Measurements from ENCODE around the gene VPS29.
"Not testable (repeated sequence)": the region's sequence is repeated elsewhere in the genome, so short reads cannot be mapped to it uniquely, and the experiment has no call there.

Gene VPS29

GRCh38 chr12:110501752-110502738 is at the start of gene VPS29, which contains the start of gene RAD9B:
VPS29 (minus strand) TSS chr12:110502111; CDS start chr12:110502051, 60 bp downstream.
RAD9B (plus strand) TSS chr12:110502331; CDS start chr12:110502338, 7 bp downstream.
- peak; percentile 97 to 98 for DNase-seq

DNA sequence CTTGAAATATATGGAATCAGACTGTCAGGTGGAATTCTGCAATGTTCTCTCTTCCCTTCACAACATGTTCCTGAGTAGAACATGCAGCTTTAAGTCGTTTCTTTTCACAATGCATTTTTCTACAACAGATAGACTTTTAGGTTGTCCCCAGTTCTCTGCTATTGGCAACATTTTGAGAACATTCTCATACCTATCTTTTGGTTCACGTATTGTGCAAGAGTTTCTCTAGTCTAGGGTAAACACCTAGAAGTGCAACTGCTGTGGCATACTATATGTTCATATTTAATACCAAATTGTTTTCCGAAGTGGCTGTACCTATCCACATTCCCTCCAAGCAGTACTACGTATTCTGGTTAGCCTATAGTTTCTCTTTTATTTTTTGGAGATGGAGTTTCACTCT is 49.1 kb upstream of the VPS29 start:
- no peak for DNase-seq

GRCh38 chr12:110549716-110550115 is 47.8 kb upstream of the VPS29 start:
- no peak for DNase-seq

DNA sequence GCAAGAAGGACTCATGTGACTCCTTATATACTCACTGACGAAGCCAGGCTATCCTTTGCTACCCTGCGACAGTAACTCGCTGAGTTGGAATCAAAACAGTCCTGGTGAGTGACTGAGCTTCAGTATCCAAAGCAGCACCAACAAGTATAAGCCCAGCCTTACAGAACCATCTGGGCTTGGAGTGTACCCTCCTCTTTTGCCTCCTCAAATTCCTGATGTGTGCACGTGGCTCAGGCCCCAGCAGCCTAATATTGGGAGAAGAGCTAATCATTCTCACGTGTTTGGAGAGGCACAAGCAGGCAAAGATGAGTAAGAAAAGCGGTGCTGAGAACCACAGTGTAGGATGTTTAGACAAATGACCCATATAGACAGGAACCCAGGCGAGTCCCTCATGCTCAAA is 46.8 kb upstream of the VPS29 start:
- no peak for DNase-seq

DNA sequence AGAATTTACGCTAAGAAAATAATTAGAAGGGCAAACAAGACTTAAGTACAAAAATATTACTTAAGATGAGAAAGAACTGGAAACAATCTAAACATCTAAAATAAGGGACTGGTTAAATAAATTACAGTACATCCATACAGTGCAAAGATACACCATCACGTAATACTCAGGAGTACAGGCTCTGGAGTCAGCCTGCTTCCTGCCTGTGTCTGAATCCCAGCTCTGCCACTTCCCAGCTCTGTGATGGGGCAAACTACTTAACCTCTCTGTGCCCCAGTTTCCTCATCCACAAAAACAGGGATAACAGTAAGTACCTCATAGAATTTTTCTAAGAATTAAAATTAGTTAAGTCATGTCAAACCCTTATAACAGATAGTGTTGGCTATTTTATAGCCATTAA is 45.2 kb upstream of the VPS29 start:
- no peak for DNase-seq

DNA sequence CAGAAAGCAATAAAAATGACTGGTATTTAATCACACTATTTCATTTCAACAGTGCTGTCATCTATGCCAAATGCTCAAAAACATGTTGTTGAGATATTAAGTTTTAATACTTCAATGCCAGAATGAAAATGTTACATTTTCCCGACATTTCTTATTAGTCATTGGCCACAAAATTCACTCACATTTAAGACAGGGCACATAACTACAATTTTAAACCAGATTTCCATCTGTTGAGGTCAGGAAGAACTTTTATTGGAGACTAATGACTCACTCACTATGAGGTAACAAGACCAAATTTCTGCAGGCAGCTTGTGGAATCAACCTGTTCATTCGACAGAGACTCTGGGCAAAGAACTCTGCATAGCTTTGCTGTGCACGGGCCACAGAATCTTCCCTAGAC is 44.4 kb upstream of the VPS29 start:
- DNase-seq = no peak

GRCh38 chr12:110545812-110546211 is 43.9 kb upstream of the VPS29 start:
- DNase-seq = no peak

- DNase-seq = not testable (repeated sequence)
Measured at GRCh38 chr12:110545259-110545658, 43.3 kb upstream of the VPS29 start.

DNA sequence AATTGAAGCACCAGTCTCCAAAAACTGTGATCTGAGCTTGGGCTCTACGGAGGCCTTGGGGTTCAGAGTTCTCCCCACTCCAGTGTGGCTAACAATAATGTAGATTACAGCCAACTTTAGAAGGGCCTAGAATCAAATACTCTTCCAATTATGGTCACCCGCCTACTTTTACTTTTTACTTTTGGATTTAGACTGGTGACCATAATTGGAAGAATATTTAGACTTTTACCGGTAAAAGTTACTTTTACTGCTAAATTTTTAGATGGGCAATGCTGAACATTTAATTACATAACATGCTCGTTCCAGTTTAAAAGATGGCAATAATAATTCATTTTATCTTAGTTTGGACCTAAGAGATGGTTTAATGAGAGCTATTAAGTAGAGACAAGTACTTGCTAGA is 42.1 kb upstream of the VPS29 start:
- no peak for DNase-seq

DNA sequence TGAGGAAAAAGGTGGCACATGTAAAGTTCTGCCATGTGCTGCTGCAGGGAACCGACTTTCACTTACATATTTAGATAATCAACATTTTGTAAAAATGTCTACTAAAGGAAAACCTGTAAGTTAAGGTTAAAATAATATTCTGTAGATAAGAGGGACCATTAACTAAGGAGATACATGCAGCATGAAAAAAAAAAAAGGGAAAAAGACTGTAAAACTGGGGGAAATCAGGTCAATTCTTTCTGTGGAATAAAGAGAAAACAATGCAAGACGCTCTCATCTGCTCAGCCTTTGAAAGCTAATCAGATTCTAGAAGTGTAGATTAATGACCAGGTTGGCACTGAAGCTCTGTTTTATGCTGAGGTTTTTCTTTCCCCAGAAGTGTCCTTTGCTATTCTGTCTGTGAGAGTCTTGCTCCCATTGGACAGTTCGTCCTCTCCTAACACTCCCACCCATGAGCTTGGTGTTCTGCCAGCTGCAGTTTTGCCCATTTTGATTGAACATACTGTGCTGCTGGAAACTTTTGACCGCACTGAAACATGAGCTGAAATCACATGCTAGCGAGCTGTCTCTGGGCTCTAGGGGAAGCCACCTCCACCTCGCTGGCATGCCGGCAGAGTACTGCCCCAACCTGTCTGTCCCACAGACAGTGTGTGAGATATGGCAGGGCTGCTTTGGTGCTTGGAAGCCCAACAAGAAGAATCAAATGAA is 41.5 kb upstream of the VPS29 start:
- no peak for DNase-seq

DNA sequence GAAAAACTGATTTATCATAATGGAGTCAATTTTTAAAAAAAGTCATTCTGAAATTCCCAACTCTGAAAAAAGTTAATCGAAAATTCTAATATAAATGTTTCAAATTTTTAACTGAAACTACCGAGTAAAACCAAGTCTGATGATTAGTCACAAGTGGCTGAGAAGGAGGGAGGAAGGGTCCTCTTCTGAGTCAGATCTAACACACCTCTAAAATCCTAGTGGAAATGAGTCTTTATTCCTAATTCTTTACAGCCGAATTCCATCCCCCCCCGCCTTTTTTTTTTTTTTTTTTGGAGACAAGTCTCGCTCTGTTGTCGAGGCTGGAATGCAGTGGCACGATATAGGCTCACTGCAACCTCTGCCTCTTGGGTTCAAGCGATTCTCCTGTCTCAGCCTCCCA is 38.1 kb upstream of the VPS29 start:
- DNase-seq = no peak

DNA sequence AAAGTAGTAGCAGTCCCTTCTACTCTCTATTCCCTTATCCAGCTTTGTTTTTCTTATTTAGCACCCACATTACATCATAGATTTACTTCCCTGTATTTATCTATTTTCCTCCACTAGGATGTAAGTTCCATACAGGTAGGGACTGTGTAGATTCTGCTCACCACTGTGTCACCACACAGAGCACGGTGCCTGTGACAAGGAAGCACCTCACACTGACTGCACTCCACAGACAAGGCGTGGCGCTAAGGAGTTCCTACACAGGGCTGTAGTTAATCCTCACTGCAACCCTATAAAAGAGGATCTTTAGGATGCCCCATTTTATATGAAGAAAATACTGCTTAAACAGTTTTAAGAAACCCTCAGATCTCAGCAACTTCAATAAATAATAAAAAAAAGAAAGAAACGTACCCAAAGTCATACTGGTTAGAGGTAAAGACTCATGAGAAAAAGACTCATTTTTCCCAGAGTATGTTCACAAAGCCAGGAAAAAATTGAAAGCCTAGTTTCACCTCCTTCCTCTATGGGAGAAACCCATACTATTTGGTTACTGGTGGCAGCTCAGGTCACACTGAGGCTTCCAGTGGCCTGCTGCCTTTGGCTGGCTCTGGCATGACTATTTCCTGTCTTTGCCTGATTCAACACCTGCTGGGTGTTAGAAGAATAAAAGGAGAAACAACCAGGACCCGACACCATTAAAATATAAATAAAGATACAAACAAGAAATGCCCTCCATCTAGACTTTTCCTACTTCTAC is 37.1 kb upstream of the VPS29 start:
- DNase-seq = no peak

- no peak for DNase-seq
Measured at GRCh38 chr12:110537605-110538409, 35.9 kb upstream of the VPS29 start.

GRCh38 chr12:110536834-110537604 is 35.1 kb upstream of the VPS29 start:
- DNase-seq = no peak

- no peak for DNase-seq
Measured at GRCh38 chr12:110534811-110535210, 32.9 kb upstream of the VPS29 start.

GRCh38 chr12:110533607-110534006 is 31.7 kb upstream of the VPS29 start:
- DNase-seq = no peak

DNA sequence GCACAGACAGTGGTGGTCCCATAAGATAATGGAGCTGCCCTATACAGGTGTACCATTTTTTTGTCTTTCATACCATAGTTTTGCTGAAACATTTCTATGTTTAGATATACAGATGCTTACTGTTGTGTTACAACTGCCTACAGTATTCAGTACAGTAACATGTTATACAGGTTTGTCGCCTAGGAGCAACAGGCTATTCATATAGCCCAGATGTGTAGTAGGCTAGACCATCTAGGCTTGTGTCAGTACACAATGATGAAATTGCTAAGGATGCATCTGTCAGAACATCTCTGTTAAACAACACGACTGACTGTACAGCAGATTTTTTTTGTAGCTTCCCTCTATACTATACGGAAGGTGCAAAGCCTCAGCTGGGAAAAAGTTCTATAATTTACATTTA is 30.7 kb upstream of the VPS29 start:
- DNase-seq = no peak

DNA sequence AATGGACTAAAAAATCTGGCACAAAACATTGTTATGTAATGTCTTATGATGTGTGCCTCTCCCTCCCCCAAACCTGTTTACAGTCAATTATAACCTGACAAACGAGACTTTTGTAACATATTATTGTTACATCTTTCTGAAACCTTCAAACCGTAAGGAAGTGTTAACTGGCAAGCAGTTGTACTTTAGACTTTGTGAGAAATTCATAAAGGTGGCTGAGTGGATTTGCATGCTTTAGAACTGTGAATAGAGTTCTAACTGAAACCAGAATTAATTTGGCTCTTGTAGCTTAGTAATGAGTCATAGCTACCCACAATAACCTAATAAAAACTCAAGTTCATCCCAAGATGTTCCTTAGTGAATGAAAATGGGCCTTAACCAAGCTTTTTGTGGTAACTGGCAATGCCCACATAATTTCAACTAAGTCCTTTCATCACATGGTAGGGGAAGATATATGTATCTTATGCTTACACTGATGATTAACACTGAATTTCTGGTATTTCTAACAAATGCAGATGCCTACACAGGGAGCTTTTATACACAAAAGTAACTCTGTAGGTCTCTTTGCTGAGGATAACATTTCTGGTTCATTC is 29.9 kb upstream of the VPS29 start:
- DNase-seq = no peak

GRCh38 chr12:110530511-110530910 is 28.6 kb upstream of the VPS29 start:
- DNase-seq = peak; percentile 66 to 80

DNA sequence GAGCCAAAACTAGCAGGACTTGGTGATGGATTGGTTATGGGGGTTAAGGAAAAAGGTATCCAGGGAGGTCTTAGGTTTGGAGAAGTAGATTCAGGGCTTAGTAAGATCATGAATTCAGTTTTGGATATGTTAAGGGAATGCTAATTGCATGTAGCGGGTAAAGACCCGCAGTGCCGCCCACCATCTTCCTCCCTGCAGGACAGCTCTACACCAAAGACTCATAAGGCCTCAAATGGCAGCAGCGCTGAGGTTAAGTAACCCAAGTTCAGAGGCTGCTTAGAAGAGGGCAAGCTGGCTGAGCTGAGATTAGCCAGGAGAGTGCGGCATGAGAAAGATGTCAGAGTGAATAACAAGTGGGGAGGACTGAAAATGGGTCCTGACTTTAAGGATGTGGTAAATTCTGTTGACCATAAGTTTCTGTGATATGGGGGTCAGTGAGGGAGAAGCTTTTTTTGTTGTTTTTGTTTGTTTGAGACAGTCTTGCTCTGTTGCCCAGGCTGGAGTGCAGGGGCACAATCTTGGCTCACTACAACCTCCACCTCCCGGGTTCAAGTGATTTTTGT is 26.4 kb upstream of the VPS29 start:
- no peak for DNase-seq
